Measurements from ENCODE around the gene ADRM1.

The ADRM1 gene

DNA sequence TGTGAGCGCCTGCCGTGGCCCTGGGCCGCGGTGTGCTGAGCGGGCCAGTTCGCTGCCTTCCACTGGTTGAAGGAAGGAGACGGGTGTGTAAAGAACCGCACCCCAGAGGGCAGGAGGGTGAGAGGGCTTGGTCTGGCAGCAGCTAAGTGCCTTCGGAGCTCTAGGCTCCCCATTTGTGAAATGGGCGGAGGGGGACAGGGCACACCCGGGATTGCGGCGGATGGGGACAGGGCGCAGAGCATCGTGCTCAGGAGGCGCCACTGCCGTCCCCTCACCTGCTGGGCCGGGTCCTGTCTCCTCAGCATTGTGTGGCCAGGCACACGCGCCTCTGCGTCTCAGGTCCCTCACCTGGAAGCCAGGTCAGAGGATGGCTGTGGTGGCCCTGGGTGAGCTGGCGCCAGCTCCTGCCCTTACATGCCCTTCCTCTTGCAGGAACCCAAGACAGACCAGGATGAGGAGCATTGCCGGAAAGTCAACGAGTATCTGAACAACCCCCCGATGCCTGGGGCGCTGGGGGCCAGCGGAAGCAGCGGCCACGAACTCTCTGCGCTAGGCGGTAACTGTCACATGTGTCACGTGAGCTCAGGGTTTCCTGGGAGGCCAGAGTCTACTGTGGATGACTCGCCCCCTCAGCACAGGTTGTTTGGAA is 3.1 kb downstream of the ADRM1 start:
- peaks cover 20% of the 10 kb centered on the region for H3K4me1 ChIP-seq (ENCODE audit: control insufficient read depth, insufficient read depth, low read length, poor library complexity, severe bottlenecking)
- peaks cover 71% of the 10 kb centered on the region for H3K36me3 ChIP-seq (ENCODE audit: control insufficient read depth, insufficient read depth, low read length)
- no peak overlapping the region for H3K4me3 ChIP-seq (ENCODE audit: extremely low read depth, insufficient read depth, low read length, poor library complexity, severe bottlenecking)
- 92 to 93% methylated on average over 32 to 33 of the region's 33 CpGs for WGBS, 2 experiments (ENCODE audit: insufficient coverage in 2 of 2)
- H3K27ac ChIP-seq (ENCODE audit: low read depth, low read length, severe bottlenecking): no peak overlapping the region
- no peaks in the 10 kb centered on the region for H3K9me3 ChIP-seq (ENCODE audit: control insufficient read depth, low read length)

DNA sequence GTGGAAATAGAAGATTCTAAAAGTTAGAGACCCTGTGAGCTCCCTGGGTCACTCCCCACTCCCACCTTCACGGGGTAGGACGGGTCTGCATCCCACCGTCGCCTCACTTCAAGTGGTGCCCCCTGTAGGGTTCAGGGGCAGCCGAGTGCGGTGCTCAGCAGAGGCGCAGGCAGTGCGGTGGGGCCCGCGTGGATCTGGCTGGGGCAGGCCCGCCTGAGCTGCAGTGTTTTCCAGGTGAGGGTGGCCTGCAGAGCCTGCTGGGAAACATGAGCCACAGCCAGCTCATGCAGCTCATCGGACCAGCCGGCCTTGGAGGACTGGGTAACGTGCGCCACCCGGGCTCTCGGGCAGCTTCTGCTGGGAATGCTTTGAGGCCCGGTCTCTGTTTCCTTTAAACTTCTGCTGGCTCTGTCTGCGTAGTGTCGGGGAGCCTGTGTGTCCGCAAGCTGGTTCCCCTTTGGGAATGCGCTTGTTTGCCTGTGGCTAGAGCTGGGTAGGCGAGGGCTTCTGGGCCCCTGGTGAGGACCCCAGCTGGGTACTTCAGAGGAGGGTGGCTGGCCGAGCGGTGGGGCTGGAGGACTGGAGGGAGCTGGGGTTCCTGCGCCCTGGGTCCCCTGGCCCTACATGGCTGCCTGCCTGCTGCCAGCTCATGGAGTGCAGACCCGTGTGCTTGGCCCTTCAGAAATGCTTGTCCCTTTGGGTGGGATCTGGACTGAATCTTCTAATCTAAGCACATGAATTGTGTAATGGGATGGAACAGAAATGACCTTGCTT is 3.8 kb downstream of the ADRM1 start:
- Histone ChIP-seq H3K27ac (ENCODE audit: low read depth, low read length, severe bottlenecking) (no peak overlapping the region), H3K4me1 (ENCODE audit: control insufficient read depth, insufficient read depth, low read length, poor library complexity, severe bottlenecking) (peaks cover 20% of the 10 kb centered on the region), H3K36me3 (ENCODE audit: control insufficient read depth, insufficient read depth, low read length) (peaks cover 77% of the 10 kb centered on the region), H3K4me3 (ENCODE audit: extremely low read depth, insufficient read depth, low read length, poor library complexity, severe bottlenecking) (no peak overlapping the region), H3K9me3 (ENCODE audit: control insufficient read depth, low read length) (no peaks in the 10 kb centered on the region)
- 94 to 96% methylated on average over 21 to 24 of the region's 27 CpGs for WGBS, 2 experiments (ENCODE audit: insufficient coverage in 2 of 2)

DNA sequence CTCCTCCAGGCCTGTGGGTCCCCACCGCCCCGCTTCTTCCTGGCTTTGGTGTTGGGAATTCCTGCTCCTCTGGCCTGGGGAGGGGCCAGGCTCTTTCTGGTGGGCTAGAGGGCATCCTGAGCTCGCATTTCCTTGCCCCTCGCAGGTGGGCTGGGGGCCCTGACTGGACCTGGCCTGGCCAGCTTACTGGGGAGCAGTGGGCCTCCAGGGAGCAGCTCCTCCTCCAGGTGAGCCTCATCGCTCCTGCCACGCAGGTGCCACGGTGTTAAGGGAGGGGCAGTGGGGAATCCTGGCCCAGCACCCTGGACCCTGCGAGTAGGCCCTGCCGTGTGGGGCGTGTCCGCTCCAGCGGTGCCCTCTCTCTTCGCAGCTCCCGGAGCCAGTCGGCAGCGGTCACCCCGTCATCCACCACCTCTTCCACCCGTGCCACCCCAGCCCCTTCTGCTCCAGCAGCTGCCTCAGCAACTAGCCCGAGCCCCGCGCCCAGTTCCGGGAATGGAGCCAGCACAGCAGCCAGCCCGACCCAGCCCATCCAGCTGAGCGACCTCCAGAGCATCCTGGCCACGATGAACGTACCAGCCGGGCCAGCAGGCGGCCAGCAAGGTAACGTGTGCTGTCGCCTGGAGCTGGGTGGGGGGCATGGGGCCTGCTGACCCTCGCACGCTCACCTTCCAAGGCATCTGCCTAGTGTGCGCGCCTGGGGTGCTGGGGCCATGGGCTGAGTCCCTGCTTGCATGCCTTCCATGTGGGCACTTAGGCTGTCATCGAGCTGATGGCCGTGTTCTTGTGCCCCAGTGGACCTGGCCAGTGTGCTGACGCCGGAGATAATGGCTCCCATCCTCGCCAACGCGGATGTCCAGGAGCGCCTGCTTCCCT is 4.7 kb downstream of the ADRM1 start:
- H3K27ac ChIP-seq (ENCODE audit: low read depth, low read length, severe bottlenecking): no peak overlapping the region
- 97% methylated on average over 34 to 42 of the region's 42 CpGs for WGBS, 2 experiments (ENCODE audit: insufficient coverage in 2 of 2)
- no peaks in the 10 kb centered on the region for H3K9me3 ChIP-seq (ENCODE audit: control insufficient read depth, low read length)

DNA sequence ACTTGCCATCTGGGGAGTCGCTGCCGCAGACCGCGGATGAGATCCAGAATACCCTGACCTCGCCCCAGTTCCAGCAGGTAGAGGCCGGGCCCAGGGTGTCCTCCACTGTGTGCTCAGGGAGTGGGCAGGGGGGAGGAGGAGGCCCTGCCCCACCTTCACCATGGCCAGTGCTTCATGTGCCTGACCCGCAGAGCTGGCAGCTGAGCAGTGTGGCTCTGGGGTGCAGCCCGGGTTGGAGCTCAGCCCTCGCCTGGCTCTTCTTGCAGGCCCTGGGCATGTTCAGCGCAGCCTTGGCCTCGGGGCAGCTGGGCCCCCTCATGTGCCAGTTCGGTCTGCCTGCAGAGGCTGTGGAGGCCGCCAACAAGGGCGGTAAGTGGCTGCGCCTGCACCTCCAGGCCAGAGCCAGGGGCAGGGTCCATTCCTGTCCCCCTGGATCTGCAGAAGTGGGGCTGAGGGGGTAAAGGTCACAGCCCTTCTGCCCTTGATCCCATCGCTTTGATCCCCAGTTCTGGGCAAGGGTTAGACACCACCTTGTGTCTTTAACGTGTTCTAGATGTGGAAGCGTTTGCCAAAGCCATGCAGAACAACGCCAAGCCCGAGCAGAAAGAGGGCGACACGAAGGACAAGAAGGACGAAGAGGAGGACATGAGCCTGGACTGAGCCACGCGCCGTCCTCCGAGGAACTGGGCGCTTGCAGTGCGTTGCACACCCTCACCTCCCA is 5.5 kb downstream of the ADRM1 start:
- peaks cover 87% of the 10 kb centered on the region for H3K36me3 ChIP-seq (ENCODE audit: control insufficient read depth, insufficient read depth, low read length)
- H3K4me3 ChIP-seq (ENCODE audit: extremely low read depth, insufficient read depth, low read length, poor library complexity, severe bottlenecking): no peak overlapping the region
- H3K9me3 ChIP-seq (ENCODE audit: control insufficient read depth, low read length): no peaks in the 10 kb centered on the region
- WGBS, 2 experiments (ENCODE audit: insufficient coverage in 2 of 2): 96 to 98% methylated on average over 18 to 24 of the region's 29 CpGs
- H3K27ac ChIP-seq (ENCODE audit: low read depth, low read length, severe bottlenecking): peak overlapping the region; percentile 23
- H3K4me1 ChIP-seq (ENCODE audit: control insufficient read depth, insufficient read depth, low read length, poor library complexity, severe bottlenecking): peaks cover 20% of the 10 kb centered on the region

More for the DNA sequence above, 4.7 kb downstream of the ADRM1 start:
- H3K4me1 ChIP-seq (ENCODE audit: control insufficient read depth, insufficient read depth, low read length, poor library complexity, severe bottlenecking): peaks cover 20% of the 10 kb centered on the region
- no peak overlapping the region for H3K4me3 ChIP-seq (ENCODE audit: extremely low read depth, insufficient read depth, low read length, poor library complexity, severe bottlenecking)
- H3K36me3 ChIP-seq (ENCODE audit: control insufficient read depth, insufficient read depth, low read length): peaks cover 82% of the 10 kb centered on the region

DNA sequence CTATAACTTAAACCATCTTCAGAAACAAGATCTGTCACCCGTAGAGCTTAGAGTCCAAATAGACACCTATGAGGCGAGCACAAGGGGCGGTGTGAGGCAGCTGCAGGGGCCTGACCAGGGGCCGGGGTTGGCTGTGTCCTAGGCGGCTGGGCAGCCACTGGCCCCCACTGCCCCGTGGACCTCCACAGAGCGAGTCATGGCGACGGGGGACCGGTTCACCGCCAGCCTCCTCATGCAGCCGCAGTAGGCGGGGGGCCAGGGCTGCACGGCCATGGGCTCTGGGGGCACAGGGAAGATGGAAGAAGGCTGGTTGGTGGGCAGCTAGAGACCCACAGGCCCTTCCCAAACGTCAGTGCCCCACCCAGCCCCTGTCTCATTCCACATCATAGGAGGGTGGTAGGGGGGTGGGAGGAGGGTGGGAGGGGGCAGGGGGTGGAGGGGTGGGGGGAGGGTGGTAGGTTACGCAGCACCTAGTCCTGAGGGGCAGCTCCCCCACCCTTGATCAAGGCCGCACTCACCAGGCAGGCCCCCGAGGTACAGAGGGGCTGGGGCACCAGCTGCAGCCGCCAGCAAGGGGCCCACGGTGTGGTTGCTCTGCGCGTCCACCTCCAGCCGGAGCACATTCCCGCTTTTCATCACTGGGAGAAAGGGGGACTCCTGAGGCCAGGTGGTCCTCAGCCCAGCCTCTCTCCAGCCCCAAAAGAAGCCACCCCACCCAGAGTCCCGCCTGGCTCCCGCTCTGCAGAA is 6.6 kb downstream of the ADRM1 start:
- Histone ChIP-seq H3K36me3 (ENCODE audit: control insufficient read depth, insufficient read depth, low read length) (peaks cover 85% of the 10 kb centered on the region), H3K27ac (ENCODE audit: low read depth, low read length, severe bottlenecking) (no peak overlapping the region)

DNA sequence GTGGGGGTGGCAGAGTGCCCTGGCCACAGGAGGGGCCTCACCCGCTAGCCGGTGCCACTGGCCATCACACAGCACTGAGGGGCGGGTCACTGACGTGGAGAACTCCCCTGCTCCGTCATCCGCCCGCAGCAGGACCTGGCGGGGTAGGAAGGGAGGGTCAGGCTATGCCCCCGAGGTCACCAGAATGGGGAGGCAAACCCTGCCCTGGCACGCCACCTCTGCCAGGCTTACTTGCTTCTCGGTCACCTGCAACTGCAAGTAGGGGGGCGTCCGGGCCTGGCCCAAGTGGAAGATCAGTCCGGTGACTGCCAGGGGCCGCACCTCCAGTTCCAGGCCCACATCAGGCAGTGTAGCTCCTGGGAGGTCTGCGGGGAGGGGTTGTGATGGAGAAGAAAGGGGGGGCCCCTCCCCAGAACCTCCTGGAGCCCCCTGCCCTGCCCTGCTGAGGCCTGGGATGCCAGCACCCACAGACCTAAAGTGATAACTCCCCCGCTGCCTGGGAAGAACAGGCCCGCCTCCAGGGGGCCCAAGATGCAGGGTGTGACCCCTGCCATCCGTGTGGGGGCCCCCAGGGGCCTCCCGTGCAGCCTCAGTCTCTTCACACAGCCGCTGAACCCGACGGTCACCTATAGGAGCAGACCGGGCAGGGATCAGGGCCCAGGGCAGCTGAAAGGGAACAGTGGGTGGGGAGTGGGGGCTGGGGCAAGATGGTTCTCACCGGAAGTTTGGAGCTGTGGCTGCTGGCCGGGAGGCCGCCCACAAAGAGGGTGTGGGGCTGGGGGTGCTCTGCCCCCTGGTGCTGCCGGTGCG is 7.4 kb downstream of the ADRM1 start:
- H3K36me3 ChIP-seq (ENCODE audit: control insufficient read depth, insufficient read depth, low read length): peaks cover 84% of the 10 kb centered on the region
- WGBS, 2 experiments (ENCODE audit: insufficient coverage in 2 of 2): 91 to 93% methylated on average over 17 to 28 of the region's 29 CpGs
- H3K9me3 ChIP-seq (ENCODE audit: control insufficient read depth, low read length): no peaks in the 10 kb centered on the region
- no peak overlapping the region for H3K4me3 ChIP-seq (ENCODE audit: extremely low read depth, insufficient read depth, low read length, poor library complexity, severe bottlenecking)
- H3K27ac ChIP-seq (ENCODE audit: low read depth, low read length, severe bottlenecking): no peak overlapping the region
- peaks cover 10% of the 10 kb centered on the region for H3K4me1 ChIP-seq (ENCODE audit: control insufficient read depth, insufficient read depth, low read length, poor library complexity, severe bottlenecking)

More for the DNA sequence above, 6.6 kb downstream of the ADRM1 start:
- H3K4me1 ChIP-seq (ENCODE audit: control insufficient read depth, insufficient read depth, low read length, poor library complexity, severe bottlenecking): peaks cover 16% of the 10 kb centered on the region
- H3K9me3 ChIP-seq (ENCODE audit: control insufficient read depth, low read length): no peaks in the 10 kb centered on the region
- WGBS, 2 experiments (ENCODE audit: insufficient coverage in 2 of 2): 89 to 94% methylated on average over 21 of the region's 26 CpGs
- no peak overlapping the region for H3K4me3 ChIP-seq (ENCODE audit: extremely low read depth, insufficient read depth, low read length, poor library complexity, severe bottlenecking)

DNA sequence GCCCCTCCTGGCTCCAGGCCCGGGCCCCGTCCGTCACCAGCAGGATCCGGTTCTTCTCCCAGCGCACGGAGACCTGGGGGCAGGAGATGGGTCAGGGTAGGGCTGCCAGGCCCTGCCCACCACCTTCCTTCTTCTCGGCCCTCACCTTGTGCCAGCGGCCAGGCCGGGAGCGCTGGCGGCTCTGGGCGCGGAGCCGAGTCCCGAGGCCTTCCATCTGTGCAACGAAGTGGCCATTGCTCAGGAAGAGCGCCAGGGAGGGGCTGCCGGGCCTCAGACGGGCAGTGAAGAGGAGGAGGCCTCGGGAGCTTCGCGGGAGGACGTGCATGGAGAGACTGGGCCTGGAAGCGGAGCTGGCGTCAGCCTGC is 7.9 kb downstream of the ADRM1 start:
- Histone ChIP-seq H3K4me3 (ENCODE audit: extremely low read depth, insufficient read depth, low read length, poor library complexity, severe bottlenecking) (no peak overlapping the region), H3K27ac (ENCODE audit: low read depth, low read length, severe bottlenecking) (no peak overlapping the region), H3K36me3 (ENCODE audit: control insufficient read depth, insufficient read depth, low read length) (peaks cover 84% of the 10 kb centered on the region), H3K4me1 (ENCODE audit: control insufficient read depth, insufficient read depth, low read length, poor library complexity, severe bottlenecking) (peaks cover 6% of the 10 kb centered on the region), H3K9me3 (ENCODE audit: control insufficient read depth, low read length) (no peaks in the 10 kb centered on the region)
- WGBS, 2 experiments (ENCODE audit: insufficient coverage in 2 of 2): 93% methylated on average over 21 to 25 of the region's 25 CpGs

DNA sequence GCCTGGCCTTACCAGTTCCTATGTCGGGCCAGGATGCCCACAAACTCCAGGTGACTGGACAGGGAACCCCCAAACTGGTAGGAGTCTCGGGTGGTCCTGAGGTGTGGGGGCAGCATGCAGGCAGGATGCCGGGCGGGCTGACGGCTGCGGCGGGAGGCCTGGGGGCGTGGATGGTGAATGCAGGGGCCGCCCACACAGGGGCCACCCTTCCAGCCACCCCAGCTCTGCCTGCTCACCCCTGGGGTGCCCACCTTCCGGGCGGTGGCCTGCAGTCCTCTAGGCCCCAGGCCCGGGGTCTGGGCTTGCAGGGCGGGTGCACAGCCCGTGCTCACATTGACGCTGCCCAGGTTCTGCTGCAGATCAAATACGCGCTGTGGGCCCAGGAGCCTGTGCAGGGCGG is 8.4 kb downstream of the ADRM1 start:
- Histone ChIP-seq H3K36me3 (ENCODE audit: control insufficient read depth, insufficient read depth, low read length) (peaks cover 84% of the 10 kb centered on the region), H3K4me1 (ENCODE audit: control insufficient read depth, insufficient read depth, low read length, poor library complexity, severe bottlenecking) (peaks cover 2% of the 10 kb centered on the region), H3K9me3 (ENCODE audit: control insufficient read depth, low read length) (no peaks in the 10 kb centered on the region), H3K4me3 (ENCODE audit: extremely low read depth, insufficient read depth, low read length, poor library complexity, severe bottlenecking) (no peak overlapping the region), H3K27ac (ENCODE audit: low read depth, low read length, severe bottlenecking) (no peak overlapping the region)
- 96% methylated on average over 12 to 18 of the region's 18 CpGs for WGBS, 2 experiments (ENCODE audit: insufficient coverage in 2 of 2)

DNA sequence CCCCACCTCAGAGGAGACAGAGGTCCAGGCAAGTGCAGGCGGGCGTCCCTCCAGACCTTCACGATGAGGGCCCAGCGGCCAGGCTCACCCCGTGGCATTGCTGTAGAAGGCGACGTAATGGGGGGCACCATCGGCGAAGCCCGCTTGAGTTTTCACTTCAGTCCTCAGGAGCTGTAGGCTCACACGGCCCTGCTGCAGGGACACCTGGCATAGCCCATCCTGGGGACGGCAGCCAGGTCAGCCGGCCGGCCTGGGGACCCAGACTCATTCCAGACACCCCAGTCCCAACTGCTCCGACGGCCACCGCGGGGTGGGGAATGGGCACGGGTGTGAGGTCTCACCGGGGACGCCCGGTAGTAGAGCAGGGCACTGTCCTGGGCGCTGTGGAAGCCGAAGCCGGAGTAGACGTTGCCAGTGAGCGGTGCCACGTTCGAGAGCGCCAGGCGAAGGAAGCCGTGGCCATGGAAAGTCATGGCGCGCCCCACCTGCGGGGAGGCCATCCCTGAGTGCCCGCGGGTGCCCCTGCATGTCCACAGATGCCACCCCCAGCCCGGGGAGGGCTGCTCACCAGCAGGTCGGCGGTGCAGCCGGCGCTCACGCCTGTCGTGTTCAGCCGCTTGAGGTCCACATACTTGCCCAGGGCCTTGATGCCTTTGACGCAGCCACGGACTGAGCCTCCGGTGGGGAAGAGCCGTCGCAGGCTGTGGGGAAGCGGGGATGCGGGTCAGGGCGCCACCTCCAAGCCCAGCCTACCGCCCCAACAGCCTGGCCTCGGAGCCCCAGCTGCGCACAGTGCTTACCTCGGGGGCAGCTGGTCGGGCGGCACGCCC is 9.2 kb downstream of the ADRM1 start:
- 94 to 97% methylated on average over 56 to 60 of the region's 60 CpGs for WGBS, 2 experiments (ENCODE audit: insufficient coverage in 2 of 2)
- Histone ChIP-seq H3K4me3 (ENCODE audit: extremely low read depth, insufficient read depth, low read length, poor library complexity, severe bottlenecking) (no peak overlapping the region), H3K27ac (ENCODE audit: low read depth, low read length, severe bottlenecking) (no peak overlapping the region), H3K36me3 (ENCODE audit: control insufficient read depth, insufficient read depth, low read length) (peaks cover 84% of the 10 kb centered on the region), H3K4me1 (ENCODE audit: control insufficient read depth, insufficient read depth, low read length, poor library complexity, severe bottlenecking) (no peaks in the 10 kb centered on the region), H3K9me3 (ENCODE audit: control insufficient read depth, low read length) (no peaks in the 10 kb centered on the region)

All from mesodermal cell (in vitro differentiated cells).